Measurements from ENCODE around the gene PIK3AP1.

The PIK3AP1 gene

GRCh38 chr10:96606946-96607345 lies 113.4 kb downstream of the PIK3AP1 start:
- Histone ChIP-seq H3K9me3 (ENCODE audit: low read depth, low read length) (no peaks in the 10 kb centered on the region), H3K4me3 (no peak overlapping the region), H3K36me3 (ENCODE audit: insufficient read depth, low read length) (no peaks in the 10 kb centered on the region), H3K27ac (no peak overlapping the region), H3K9ac (ENCODE audit: insufficient read length) (no peak overlapping the region)
- TF ChIP-seq POLR2AphosphoS5 (IDR thresholded peaks at IDR 0.05; ENCODE audit: borderline replicate concordance, low read depth, low read length): no peak
- no peak for DNase-seq (ENCODE audit: low read depth, low spot score)

GRCh38 chr10:96606216-96606615 lies 114.1 kb downstream of the PIK3AP1 start:
- H3K27ac ChIP-seq: no peak overlapping the region
- TF ChIP-seq FOXP2 (optimal IDR thresholded peaks at IDR 0.05; ENCODE audit: control extremely low read depth, extremely low read length, insufficient read depth) (no peak), POLR2AphosphoS5 (IDR thresholded peaks at IDR 0.05; ENCODE audit: borderline replicate concordance, low read depth, low read length) (no peak), EZH2 (IDR thresholded peaks at IDR 0.05) (no peak)
- H3K9ac ChIP-seq (ENCODE audit: insufficient read length): no peak overlapping the region
- H3K36me3 ChIP-seq (ENCODE audit: insufficient read depth, low read length): no peaks in the 10 kb centered on the region
- H3K9me3 ChIP-seq (ENCODE audit: low read depth, low read length): no peaks in the 10 kb centered on the region
- H3K4me3 ChIP-seq: no peak overlapping the region
- DNase-seq (ENCODE audit: low read depth, low spot score): no peak

- H3K4me3 ChIP-seq: no peak overlapping the region
- no peaks in the 10 kb centered on the region for H3K9me3 ChIP-seq (ENCODE audit: low read depth, low read length)
- H3K36me3 ChIP-seq (ENCODE audit: insufficient read depth, low read length): no peaks in the 10 kb centered on the region
- H3K9ac ChIP-seq (ENCODE audit: insufficient read length): no peak overlapping the region
- no peak for DNase-seq (ENCODE audit: low read depth, low spot score)
- H3K27ac ChIP-seq: no peak overlapping the region
- TF ChIP-seq FOXP2 (optimal IDR thresholded peaks at IDR 0.05; ENCODE audit: control extremely low read depth, extremely low read length, insufficient read depth): no peak
- TF ChIP-seq POLR2AphosphoS5 (IDR thresholded peaks at IDR 0.05; ENCODE audit: borderline replicate concordance, low read depth, low read length): no peak
- TF ChIP-seq EZH2 (IDR thresholded peaks at IDR 0.05): no peak
Observed at GRCh38 chr10:96600337-96600736, 120.0 kb downstream of the PIK3AP1 start.

GRCh38 chr10:96598846-96599245 lies 121.5 kb downstream of the PIK3AP1 start:
- Histone ChIP-seq H3K36me3 (ENCODE audit: insufficient read depth, low read length) (no peaks in the 10 kb centered on the region), H3K9ac (ENCODE audit: insufficient read length) (no peak overlapping the region), H3K9me3 (ENCODE audit: low read depth, low read length) (no peaks in the 10 kb centered on the region), H3K4me3 (no peak overlapping the region), H3K27ac (no peak overlapping the region)
- no peak for TF ChIP-seq EZH2 (IDR thresholded peaks at IDR 0.05)
- no peak for TF ChIP-seq POLR2AphosphoS5 (IDR thresholded peaks at IDR 0.05; ENCODE audit: borderline replicate concordance, low read depth, low read length)
- no peak for TF ChIP-seq FOXP2 (optimal IDR thresholded peaks at IDR 0.05; ENCODE audit: control extremely low read depth, extremely low read length, insufficient read depth)
- no peak for DNase-seq (ENCODE audit: low read depth, low spot score)

- Histone ChIP-seq H3K4me3 (no peak overlapping the region), H3K9me3 (ENCODE audit: low read depth, low read length) (no peaks in the 10 kb centered on the region), H3K9ac (ENCODE audit: insufficient read length) (no peak overlapping the region), H3K36me3 (ENCODE audit: insufficient read depth, low read length) (no peaks in the 10 kb centered on the region), H3K27ac (no peak overlapping the region)
- DNase-seq (ENCODE audit: low read depth, low spot score): no peak
- TF ChIP-seq EZH2 (IDR thresholded peaks at IDR 0.05) (no peak), POLR2AphosphoS5 (IDR thresholded peaks at IDR 0.05; ENCODE audit: borderline replicate concordance, low read depth, low read length) (no peak)
Observed at GRCh38 chr10:96596422-96597407, 123.6 kb downstream of the PIK3AP1 start.

- Histone ChIP-seq H3K9me3 (ENCODE audit: low read depth, low read length) (no peaks in the 10 kb centered on the region), H3K4me3 (no peak overlapping the region), H3K36me3 (ENCODE audit: insufficient read depth, low read length) (no peaks in the 10 kb centered on the region), H3K9ac (ENCODE audit: insufficient read length) (no peak overlapping the region), H3K27ac (no peak overlapping the region)
- DNase-seq (ENCODE audit: low read depth, low spot score): no peak
- TF ChIP-seq FOXP2 (optimal IDR thresholded peaks at IDR 0.05; ENCODE audit: control extremely low read depth, extremely low read length, insufficient read depth) (no peak), POLR2AphosphoS5 (IDR thresholded peaks at IDR 0.05; ENCODE audit: borderline replicate concordance, low read depth, low read length) (no peak), EZH2 (IDR thresholded peaks at IDR 0.05) (no peak)
Observed at GRCh38 chr10:96595741-96596140, 124.6 kb downstream of the PIK3AP1 start.

- Histone ChIP-seq H3K4me3 (no peak overlapping the region), H3K36me3 (ENCODE audit: insufficient read depth, low read length) (no peaks in the 10 kb centered on the region), H3K27ac (no peak overlapping the region), H3K9ac (ENCODE audit: insufficient read length) (no peak overlapping the region), H3K9me3 (ENCODE audit: low read depth, low read length) (no peaks in the 10 kb centered on the region)
- no peak for DNase-seq (ENCODE audit: low read depth, low spot score)
- TF ChIP-seq FOXP2 (optimal IDR thresholded peaks at IDR 0.05; ENCODE audit: control extremely low read depth, extremely low read length, insufficient read depth): no peak
- TF ChIP-seq EZH2 (IDR thresholded peaks at IDR 0.05): no peak
- TF ChIP-seq POLR2AphosphoS5 (IDR thresholded peaks at IDR 0.05; ENCODE audit: borderline replicate concordance, low read depth, low read length): no peak
Observed at GRCh38 chr10:96591946-96592345, 128.4 kb downstream of the PIK3AP1 start.

GRCh38 chr10:96588616-96589419 lies 131.5 kb downstream of the PIK3AP1 start:
- H3K36me3 ChIP-seq (ENCODE audit: insufficient read depth, low read length): no peaks in the 10 kb centered on the region
- no peak overlapping the region for H3K4me3 ChIP-seq
- DNase-seq (ENCODE audit: low read depth, low spot score): no peak
- H3K9me3 ChIP-seq (ENCODE audit: low read depth, low read length): no peaks in the 10 kb centered on the region
- H3K9ac ChIP-seq (ENCODE audit: insufficient read length): no peak overlapping the region
- no peak overlapping the region for H3K27ac ChIP-seq
- TF ChIP-seq FOXP2 (optimal IDR thresholded peaks at IDR 0.05; ENCODE audit: control extremely low read depth, extremely low read length, insufficient read depth) (no peak), EZH2 (IDR thresholded peaks at IDR 0.05) (no peak), POLR2AphosphoS5 (IDR thresholded peaks at IDR 0.05; ENCODE audit: borderline replicate concordance, low read depth, low read length) (no peak)

Data from SK-N-MC (cell line).